RWPE1 (cell line): ENCODE results near the gene SHFL.
A peak's percentile ranks its signal among the peaks of the same experiment; 100 is the strongest.

ENCODE experiments used
- CTCF ChIA-PET: fragments of 350-600 bp; sonication (Branson Sonifier 250); formaldehyde crosslinking; extraction: SDS; loops from one replicate; lab custom pipeline; 2021; lab: Yijun Ruan, JAX
- POLR2A ChIA-PET: fragments of 400-600 bp; formaldehyde crosslinking; extraction: SDS; loops from one replicate; lab custom pipeline; 2020; ENCODE audit warnings: antibody characterized with exemption; ENCODE audit not compliant: low non-redundant PET; lab: Yijun Ruan, JAX
- DNase-seq: peaks from one replicate; pipeline ENCODE4 v3.0.0; 2012; ENCODE audit warnings: low spot score
- H3K27ac ChIP-seq: fragments of 450-650 bp; 2 replicates; pipeline ENCODE4 v1.5.1; 2017
- CTCF ChIP-seq: fragments of 450-650 bp; conservative IDR thresholded peaks from 2 replicates; pipeline ENCODE4 v1.5.1; 2017; ENCODE audit warnings: low read depth, mild to moderate bottlenecking

SHFL gene

GRCh38 chr19:10091895-10092641, 6.0 kb downstream of the SHFL start:
- peak overlapping the region; percentile 6; the same call in 1 of the 2 replicates for H3K27ac ChIP-seq
- TF ChIP-seq CTCF: no peak
- CTCF ChIA-PET: no interaction called here
- POLR2A ChIA-PET: no interaction called here
- no peak for DNase-seq

- POLR2A ChIA-PET: no interaction called here
- CTCF ChIA-PET: no interaction called here
- no peak for TF ChIP-seq CTCF
- H3K27ac ChIP-seq: no peak overlapping the region
- no peak for DNase-seq
Measured at GRCh38 chr19:10092648-10093294, 6.7 kb downstream of the SHFL start.

- CTCF ChIA-PET: interaction anchor here (0.6 kb wide), 2 partner anchors 19 to 179 kb away, joined by 3 to 4 read pairs; no protein-coding TSS in a partner anchor
- DNase-seq: no peak
- POLR2A ChIA-PET: interaction anchor here (0.7 kb wide), 1 partner anchor 223 kb away, joined by 3 read pairs; no protein-coding TSS in a partner anchor
- TF ChIP-seq CTCF: no peak
- no peak overlapping the region for H3K27ac ChIP-seq
Measured at GRCh38 chr19:10093295-10094186, 7.4 kb downstream of the SHFL start.

GRCh38 chr19:10095622-10095947, 9.5 kb downstream of the SHFL start:
- CTCF ChIA-PET: interaction anchor here (0.6 kb wide), 2 partner anchors 154 to 163 kb away, joined by 3 to 4 read pairs; no protein-coding TSS in a partner anchor
- no peak for TF ChIP-seq CTCF
- DNase-seq: no peak
- POLR2A ChIA-PET: interaction anchor here (0.6 kb wide), 1 partner anchor 12 kb away, joined by 4 read pairs; no protein-coding TSS in a partner anchor
- peak overlapping the region; percentile 77 for H3K27ac ChIP-seq

GRCh38 chr19:10095948-10096614, 10.0 kb downstream of the SHFL start:
- no peak for TF ChIP-seq CTCF
- DNase-seq: peak; percentile 97
- peak overlapping the region; percentile 77 for H3K27ac ChIP-seq
- ChIA-PET CTCF (interaction anchor here (0.6 to 0.8 kb wide), 4 partner anchors 61 to 246 kb away, joined by 3 to 6 read pairs (median 4); no protein-coding TSS in a partner anchor), POLR2A (interaction anchor here (0.6 to 0.9 kb wide), 2 partner anchors 10 to 13 kb away, joined by 3 to 4 read pairs; partner anchors contain the start of gene PPAN)
